Activated T-cell treated with anti-CD3 and anti-CD28 coated beads for 48 hours (primary cell): ENCODE measurements around the gene NTRK3.

Experiments used
- DNase-seq: peaks from one replicate; pipeline ENCODE4 v3.0.0-alpha.2; 2020; ENCODE audit warnings: low read depth

The NTRK3 gene

GRCh38 chr15:87981969-87982368, 274.6 kb downstream of the NTRK3 start:
- DNase-seq, result no peak

- no peak for DNase-seq
These were observed 278.6 kb downstream of the NTRK3 start for GRCh38 chr15:87977907-87978306.

GRCh38 chr15:87976552-87976951, 280.0 kb downstream of the NTRK3 start:
- DNase-seq, result no peak

- DNase-seq, result no peak
These were observed 282.9 kb downstream of the NTRK3 start for GRCh38 chr15:87973501-87974215.

GRCh38 chr15:87971076-87971475, 285.5 kb downstream of the NTRK3 start:
- DNase-seq, result no peak

GRCh38 chr15:87967951-87968350, 288.6 kb downstream of the NTRK3 start:
- no peak for DNase-seq

- no peak for DNase-seq
These were observed 291.2 kb downstream of the NTRK3 start for GRCh38 chr15:87965304-87965703.

GRCh38 chr15:87962428-87962827, 294.1 kb downstream of the NTRK3 start:
- no peak for DNase-seq

- DNase-seq, result no peak
These were observed 294.6 kb downstream of the NTRK3 start for GRCh38 chr15:87961851-87962420.

GRCh38 chr15:87959662-87960061, 296.9 kb downstream of the NTRK3 start:
- no peak for DNase-seq

- no peak for DNase-seq
These were observed 297.5 kb downstream of the NTRK3 start for GRCh38 chr15:87959080-87959479.

- DNase-seq, result no peak
These were observed 301.1 kb downstream of the NTRK3 start for GRCh38 chr15:87955284-87955909.

GRCh38 chr15:87954793-87955192, 301.7 kb downstream of the NTRK3 start:
- DNase-seq, result no peak

GRCh38 chr15:87952736-87953287, 303.7 kb downstream of the NTRK3 start:
- no peak for DNase-seq

- no peak for DNase-seq
These were observed 306.8 kb downstream of the NTRK3 start for GRCh38 chr15:87949575-87950223.

GRCh38 chr15:87949151-87949574, 307.4 kb downstream of the NTRK3 start:
- no peak for DNase-seq

GRCh38 chr15:87947560-87947959, 309.0 kb downstream of the NTRK3 start:
- DNase-seq, result no peak

GRCh38 chr15:87945246-87945645, 311.3 kb downstream of the NTRK3 start:
- DNase-seq, result no peak

GRCh38 chr15:87944691-87945090, 311.8 kb downstream of the NTRK3 start:
- DNase-seq, result no peak

GRCh38 chr15:87944050-87944449, 312.5 kb downstream of the NTRK3 start:
- DNase-seq, result no peak

- no peak for DNase-seq
These were observed 312.9 kb downstream of the NTRK3 start for GRCh38 chr15:87943626-87944025.

GRCh38 chr15:87942316-87942715, 314.2 kb downstream of the NTRK3 start:
- DNase-seq, result no peak

- no peak for DNase-seq
These were observed 314.9 kb downstream of the NTRK3 start for GRCh38 chr15:87941606-87942005.
